H1 (cell line): ENCODE measurements around the gene SOX1. TPM values are rescaled to one million over a fixed set of nuclear protein-coding genes. Genes with fewer than 3 reads are reported as not detected.
A peak's percentile ranks its signal among the peaks of the same experiment; 100 is the strongest.

Experiments used
- ASH2L ChIP-seq: fragments of 200-600, 300-600 bp; sonication (generic); IDR thresholded peaks from one replicate; pipeline ENCODE4 v1.7.1; 2017; ENCODE audit warnings: low read length
- CBX5 ChIP-seq: fragments of 300-800, 300-1000 bp; sonication (generic); IDR thresholded peaks from 2 replicates; pipeline ENCODE4 v1.7.1; 2016; ENCODE audit warnings: antibody characterized with exemption, low read length, low read depth
- FOSL1 ChIP-seq: IDR thresholded peaks from 2 replicates; pipeline ENCODE4 v1.6.1; 2011; ENCODE audit warnings: mild to moderate bottlenecking, low read depth, low read length, moderate library complexity; ENCODE audit not compliant: insufficient read depth
- JUN ChIP-seq: IDR thresholded peaks from 2 replicates; pipeline ENCODE4 v1.6.1; 2011; ENCODE audit warnings: low read depth, mild to moderate bottlenecking, improper control_type of control experiment, low read length
- TBP ChIP-seq: IDR thresholded peaks from 2 replicates; pipeline ENCODE4 v1.6.1; 2011; ENCODE audit warnings: low read depth, low read length, improper control_type of control experiment
- polyA plus RNA-seq, 7 experiments: library from polyadenylated mRNA; depleted of rRNA in 3 of 7; stranded (reverse) in 5 of 7; unstranded in 2 of 7; fragments of >200 nt in 5 of 7; fragments of 200-250 nt in 2 of 7; gene quantifications; 1 replicate in 5 of 7; 2 replicates in 1 of 7; 4 replicates in 1 of 7; pipeline versions ENCODE4 v1.2.1 to v1.2.3, GENCODE V29; 2011 to 2013; ENCODE audit warnings: missing spikeins in 2 of 7, mixed read lengths in 2 of 7
- total RNA-seq: library from RNA; stranded (reverse); fragmentation: NEBNext Ultra II Directional; extraction: Animal tissue kit (Norgen Biotek cat#: 25700); gene quantifications from 2 replicates; pipeline ENCODE4 v1.2.1, GENCODE V29; 2021
- TF ChIP-seq, protein P1 (sequence below): fragments of 300-600 bp; sonication (generic); IDR thresholded peaks from 2 replicates; pipeline ENCODE4 v1.7.1; 2012; ENCODE audit warnings: low read length, moderate library complexity, mild to moderate bottlenecking, inconsistent platforms; ENCODE audit not compliant: insufficient replicate concordance
- TF ChIP-seq, protein P2 (sequence below): IDR thresholded peaks from 2 replicates; pipeline ENCODE4 v1.6.1; 2012; ENCODE audit warnings: inconsistent platforms
- TF ChIP-seq, protein P3 (sequence below), 3 experiments: IDR thresholded peaks; 1 replicate in 2 of 3; 2 replicates in 1 of 3; pipeline versions ENCODE4 v1.5.1 to v1.6.1; 2011; ENCODE audit warnings: low read length in 3 of 3, mild to moderate bottlenecking in 3 of 3, inconsistent platforms in 2 of 3, low read depth in 1 of 3, moderate library complexity in 1 of 3; ENCODE audit not compliant: insufficient read depth in 1 of 3; ENCODE audit errors: control extremely low read depth in 1 of 3

SOX1 gene
- total and polyA plus RNA-seq, 2 of the 8 experiments (the other 6 are each of a cell fraction or from before 2014, with no cell fraction given): 0.03 to 0.09 TPM

DNA sequence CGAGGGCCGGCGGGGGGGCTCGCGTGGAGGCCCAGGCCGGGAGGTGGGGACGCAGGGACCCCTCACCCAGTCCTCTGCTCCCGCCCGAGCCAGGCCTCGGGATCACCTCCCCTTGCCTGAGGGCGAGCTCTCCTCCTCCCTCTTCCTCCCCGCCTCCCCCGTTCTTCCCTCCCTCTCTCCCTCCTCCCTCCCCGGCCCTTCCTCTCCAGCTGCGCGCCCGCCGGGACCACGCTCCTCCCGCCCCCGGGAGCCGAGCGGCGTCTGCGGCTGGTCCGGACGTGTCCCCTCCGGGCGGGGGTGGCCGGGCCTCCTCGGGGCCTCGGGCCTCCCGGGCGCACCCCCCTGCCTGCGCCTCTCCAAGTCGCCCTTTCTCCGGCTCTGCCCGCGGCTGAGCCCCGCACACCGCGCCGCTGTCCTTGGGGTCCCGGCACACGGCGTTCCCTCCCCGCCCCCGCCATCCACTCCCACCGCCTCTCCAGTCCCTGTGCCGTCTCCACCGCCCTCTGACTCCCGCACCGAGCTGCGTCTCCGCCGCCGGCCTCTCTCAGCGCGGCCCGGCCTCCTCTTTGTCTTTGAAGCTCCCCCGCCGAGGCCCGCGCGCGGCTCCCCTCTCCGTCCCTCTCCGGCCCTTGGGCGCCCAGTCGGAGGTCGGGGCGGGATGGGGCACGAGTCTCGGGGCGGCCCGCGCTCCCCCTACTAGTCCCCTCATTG lies 5.7 kb downstream of the SOX1 start (continued):
- TF ChIP-seq, protein P1, sequence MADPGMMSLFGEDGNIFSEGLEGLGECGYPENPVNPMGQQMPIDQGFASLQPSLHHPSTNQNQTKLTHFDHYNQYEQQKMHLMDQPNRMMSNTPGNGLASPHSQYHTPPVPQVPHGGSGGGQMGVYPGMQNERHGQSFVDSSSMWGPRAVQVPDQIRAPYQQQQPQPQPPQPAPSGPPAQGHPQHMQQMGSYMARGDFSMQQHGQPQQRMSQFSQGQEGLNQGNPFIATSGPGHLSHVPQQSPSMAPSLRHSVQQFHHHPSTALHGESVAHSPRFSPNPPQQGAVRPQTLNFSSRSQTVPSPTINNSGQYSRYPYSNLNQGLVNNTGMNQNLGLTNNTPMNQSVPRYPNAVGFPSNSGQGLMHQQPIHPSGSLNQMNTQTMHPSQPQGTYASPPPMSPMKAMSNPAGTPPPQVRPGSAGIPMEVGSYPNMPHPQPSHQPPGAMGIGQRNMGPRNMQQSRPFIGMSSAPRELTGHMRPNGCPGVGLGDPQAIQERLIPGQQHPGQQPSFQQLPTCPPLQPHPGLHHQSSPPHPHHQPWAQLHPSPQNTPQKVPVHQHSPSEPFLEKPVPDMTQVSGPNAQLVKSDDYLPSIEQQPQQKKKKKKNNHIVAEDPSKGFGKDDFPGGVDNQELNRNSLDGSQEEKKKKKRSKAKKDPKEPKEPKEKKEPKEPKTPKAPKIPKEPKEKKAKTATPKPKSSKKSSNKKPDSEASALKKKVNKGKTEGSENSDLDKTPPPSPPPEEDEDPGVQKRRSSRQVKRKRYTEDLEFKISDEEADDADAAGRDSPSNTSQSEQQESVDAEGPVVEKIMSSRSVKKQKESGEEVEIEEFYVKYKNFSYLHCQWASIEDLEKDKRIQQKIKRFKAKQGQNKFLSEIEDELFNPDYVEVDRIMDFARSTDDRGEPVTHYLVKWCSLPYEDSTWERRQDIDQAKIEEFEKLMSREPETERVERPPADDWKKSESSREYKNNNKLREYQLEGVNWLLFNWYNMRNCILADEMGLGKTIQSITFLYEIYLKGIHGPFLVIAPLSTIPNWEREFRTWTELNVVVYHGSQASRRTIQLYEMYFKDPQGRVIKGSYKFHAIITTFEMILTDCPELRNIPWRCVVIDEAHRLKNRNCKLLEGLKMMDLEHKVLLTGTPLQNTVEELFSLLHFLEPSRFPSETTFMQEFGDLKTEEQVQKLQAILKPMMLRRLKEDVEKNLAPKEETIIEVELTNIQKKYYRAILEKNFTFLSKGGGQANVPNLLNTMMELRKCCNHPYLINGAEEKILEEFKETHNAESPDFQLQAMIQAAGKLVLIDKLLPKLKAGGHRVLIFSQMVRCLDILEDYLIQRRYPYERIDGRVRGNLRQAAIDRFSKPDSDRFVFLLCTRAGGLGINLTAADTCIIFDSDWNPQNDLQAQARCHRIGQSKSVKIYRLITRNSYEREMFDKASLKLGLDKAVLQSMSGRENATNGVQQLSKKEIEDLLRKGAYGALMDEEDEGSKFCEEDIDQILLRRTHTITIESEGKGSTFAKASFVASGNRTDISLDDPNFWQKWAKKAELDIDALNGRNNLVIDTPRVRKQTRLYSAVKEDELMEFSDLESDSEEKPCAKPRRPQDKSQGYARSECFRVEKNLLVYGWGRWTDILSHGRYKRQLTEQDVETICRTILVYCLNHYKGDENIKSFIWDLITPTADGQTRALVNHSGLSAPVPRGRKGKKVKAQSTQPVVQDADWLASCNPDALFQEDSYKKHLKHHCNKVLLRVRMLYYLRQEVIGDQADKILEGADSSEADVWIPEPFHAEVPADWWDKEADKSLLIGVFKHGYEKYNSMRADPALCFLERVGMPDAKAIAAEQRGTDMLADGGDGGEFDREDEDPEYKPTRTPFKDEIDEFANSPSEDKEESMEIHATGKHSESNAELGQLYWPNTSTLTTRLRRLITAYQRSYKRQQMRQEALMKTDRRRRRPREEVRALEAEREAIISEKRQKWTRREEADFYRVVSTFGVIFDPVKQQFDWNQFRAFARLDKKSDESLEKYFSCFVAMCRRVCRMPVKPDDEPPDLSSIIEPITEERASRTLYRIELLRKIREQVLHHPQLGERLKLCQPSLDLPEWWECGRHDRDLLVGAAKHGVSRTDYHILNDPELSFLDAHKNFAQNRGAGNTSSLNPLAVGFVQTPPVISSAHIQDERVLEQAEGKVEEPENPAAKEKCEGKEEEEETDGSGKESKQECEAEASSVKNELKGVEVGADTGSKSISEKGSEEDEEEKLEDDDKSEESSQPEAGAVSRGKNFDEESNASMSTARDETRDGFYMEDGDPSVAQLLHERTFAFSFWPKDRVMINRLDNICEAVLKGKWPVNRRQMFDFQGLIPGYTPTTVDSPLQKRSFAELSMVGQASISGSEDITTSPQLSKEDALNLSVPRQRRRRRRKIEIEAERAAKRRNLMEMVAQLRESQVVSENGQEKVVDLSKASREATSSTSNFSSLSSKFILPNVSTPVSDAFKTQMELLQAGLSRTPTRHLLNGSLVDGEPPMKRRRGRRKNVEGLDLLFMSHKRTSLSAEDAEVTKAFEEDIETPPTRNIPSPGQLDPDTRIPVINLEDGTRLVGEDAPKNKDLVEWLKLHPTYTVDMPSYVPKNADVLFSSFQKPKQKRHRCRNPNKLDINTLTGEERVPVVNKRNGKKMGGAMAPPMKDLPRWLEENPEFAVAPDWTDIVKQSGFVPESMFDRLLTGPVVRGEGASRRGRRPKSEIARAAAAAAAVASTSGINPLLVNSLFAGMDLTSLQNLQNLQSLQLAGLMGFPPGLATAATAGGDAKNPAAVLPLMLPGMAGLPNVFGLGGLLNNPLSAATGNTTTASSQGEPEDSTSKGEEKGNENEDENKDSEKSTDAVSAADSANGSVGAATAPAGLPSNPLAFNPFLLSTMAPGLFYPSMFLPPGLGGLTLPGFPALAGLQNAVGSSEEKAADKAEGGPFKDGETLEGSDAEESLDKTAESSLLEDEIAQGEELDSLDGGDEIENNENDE: no peak
- TF ChIP-seq, protein P2, sequence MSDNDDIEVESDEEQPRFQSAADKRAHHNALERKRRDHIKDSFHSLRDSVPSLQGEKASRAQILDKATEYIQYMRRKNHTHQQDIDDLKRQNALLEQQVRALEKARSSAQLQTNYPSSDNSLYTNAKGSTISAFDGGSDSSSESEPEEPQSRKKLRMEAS: peak; percentile 52
- TF ChIP-seq ASH2L (peak; percentile 41), JUN (no peak), FOSL1 (no peak), TBP (no peak), CBX5 (no peak)
- TF ChIP-seq, protein P3, sequence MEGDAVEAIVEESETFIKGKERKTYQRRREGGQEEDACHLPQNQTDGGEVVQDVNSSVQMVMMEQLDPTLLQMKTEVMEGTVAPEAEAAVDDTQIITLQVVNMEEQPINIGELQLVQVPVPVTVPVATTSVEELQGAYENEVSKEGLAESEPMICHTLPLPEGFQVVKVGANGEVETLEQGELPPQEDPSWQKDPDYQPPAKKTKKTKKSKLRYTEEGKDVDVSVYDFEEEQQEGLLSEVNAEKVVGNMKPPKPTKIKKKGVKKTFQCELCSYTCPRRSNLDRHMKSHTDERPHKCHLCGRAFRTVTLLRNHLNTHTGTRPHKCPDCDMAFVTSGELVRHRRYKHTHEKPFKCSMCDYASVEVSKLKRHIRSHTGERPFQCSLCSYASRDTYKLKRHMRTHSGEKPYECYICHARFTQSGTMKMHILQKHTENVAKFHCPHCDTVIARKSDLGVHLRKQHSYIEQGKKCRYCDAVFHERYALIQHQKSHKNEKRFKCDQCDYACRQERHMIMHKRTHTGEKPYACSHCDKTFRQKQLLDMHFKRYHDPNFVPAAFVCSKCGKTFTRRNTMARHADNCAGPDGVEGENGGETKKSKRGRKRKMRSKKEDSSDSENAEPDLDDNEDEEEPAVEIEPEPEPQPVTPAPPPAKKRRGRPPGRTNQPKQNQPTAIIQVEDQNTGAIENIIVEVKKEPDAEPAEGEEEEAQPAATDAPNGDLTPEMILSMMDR (IDR thresholded peaks at IDR 0.05; ENCODE audit: control extremely low read depth in 1 of 3, insufficient read depth in 1 of 3, low read depth in 1 of 3, low read length in 3 of 3): no peak
